Neutrophil (primary cell): ENCODE measurements around the gene CLEC4D.

Source experiments
- H3K27ac ChIP-seq: fragments of 200-600 bp; sonication (generic); 2 replicates; pipeline ENCODE4 v1.5.1; 2016; ENCODE audit warnings: mild to moderate bottlenecking, moderate library complexity
- H3K27me3 ChIP-seq: fragments of 200-600 bp; sonication (generic); 2 replicates; pipeline ENCODE4 v1.6.0; 2016; ENCODE audit warnings: mild to moderate bottlenecking
- H3K36me3 ChIP-seq: fragments of 200-600 bp; sonication (generic); 2 replicates; pipeline ENCODE4 v1.5.1; 2017
- H3K4me1 ChIP-seq, 2 experiments: fragments of 200-600 bp in 1 of 2; sonication (generic) in 1 of 2; 1 replicate in 1 of 2; 2 replicates in 1 of 2; pipeline versions ENCODE4 v1.5.1 to v1.6.1; 2013 to 2016; ENCODE audit warnings: low read depth in 1 of 2, low read length in 1 of 2, mild to moderate bottlenecking in 1 of 2, moderate library complexity in 1 of 2; ENCODE audit not compliant: control insufficient read depth in 1 of 2, insufficient read depth in 1 of 2
- H3K4me3 ChIP-seq, 2 experiments: fragments of 200-600 bp in 1 of 2; sonication (generic) in 1 of 2; 1 replicate in 1 of 2; 2 replicates in 1 of 2; pipeline ENCODE4 v1.5.1; 2013 to 2016; ENCODE audit warnings: low read depth in 1 of 2, low read length in 1 of 2, mild to moderate bottlenecking in 1 of 2, moderate library complexity in 1 of 2
- H3K9me3 ChIP-seq: fragments of 200-600 bp; sonication (generic); 2 replicates; pipeline ENCODE4 v1.5.1; 2016
- TF ChIP-seq, protein P1 (sequence below): fragments of 200-600 bp; sonication (generic); IDR thresholded peaks from 2 replicates; pipeline ENCODE4 v1.5.1; 2016; ENCODE audit warnings: antibody characterized with exemption

Gene CLEC4D

GRCh38 chr12:8566525-8566924 is 53.2 kb downstream of the CLEC4D start:
- peaks cover 52 to 63% of the 10 kb centered on the region in 2 experiments for H3K4me1 ChIP-seq
- peak overlapping the region; percentile 68 to 75 for H3K4me3 ChIP-seq
- no peaks in the 10 kb centered on the region for H3K36me3 ChIP-seq
- no peaks in the 10 kb centered on the region for H3K27me3 ChIP-seq
- H3K9me3 ChIP-seq, result no peaks in the 10 kb centered on the region
- TF ChIP-seq, protein P1, sequence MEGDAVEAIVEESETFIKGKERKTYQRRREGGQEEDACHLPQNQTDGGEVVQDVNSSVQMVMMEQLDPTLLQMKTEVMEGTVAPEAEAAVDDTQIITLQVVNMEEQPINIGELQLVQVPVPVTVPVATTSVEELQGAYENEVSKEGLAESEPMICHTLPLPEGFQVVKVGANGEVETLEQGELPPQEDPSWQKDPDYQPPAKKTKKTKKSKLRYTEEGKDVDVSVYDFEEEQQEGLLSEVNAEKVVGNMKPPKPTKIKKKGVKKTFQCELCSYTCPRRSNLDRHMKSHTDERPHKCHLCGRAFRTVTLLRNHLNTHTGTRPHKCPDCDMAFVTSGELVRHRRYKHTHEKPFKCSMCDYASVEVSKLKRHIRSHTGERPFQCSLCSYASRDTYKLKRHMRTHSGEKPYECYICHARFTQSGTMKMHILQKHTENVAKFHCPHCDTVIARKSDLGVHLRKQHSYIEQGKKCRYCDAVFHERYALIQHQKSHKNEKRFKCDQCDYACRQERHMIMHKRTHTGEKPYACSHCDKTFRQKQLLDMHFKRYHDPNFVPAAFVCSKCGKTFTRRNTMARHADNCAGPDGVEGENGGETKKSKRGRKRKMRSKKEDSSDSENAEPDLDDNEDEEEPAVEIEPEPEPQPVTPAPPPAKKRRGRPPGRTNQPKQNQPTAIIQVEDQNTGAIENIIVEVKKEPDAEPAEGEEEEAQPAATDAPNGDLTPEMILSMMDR, result peak; percentile 15
- H3K27ac ChIP-seq, result peak overlapping the region; percentile 99
